HL-60 (cell line): ENCODE results near the gene OXLD1.

Experiments used
- REST ChIP-seq: IDR thresholded peaks from 2 replicates; pipeline ENCODE4 v1.6.1; 2012; ENCODE audit warnings: low read depth; ENCODE audit not compliant: insufficient replicate concordance
- TF ChIP-seq, protein P1 (sequence below): IDR thresholded peaks from one replicate; pipeline ENCODE4 v1.5.1; 2011; ENCODE audit warnings: low read length, control low read depth, inconsistent platforms; ENCODE audit not compliant: insufficient read depth

GRCh38 chr17:81684442-81684911, 18.1 kb upstream of the OXLD1 start:
- TF ChIP-seq REST = no peak
- TF ChIP-seq, protein P1, sequence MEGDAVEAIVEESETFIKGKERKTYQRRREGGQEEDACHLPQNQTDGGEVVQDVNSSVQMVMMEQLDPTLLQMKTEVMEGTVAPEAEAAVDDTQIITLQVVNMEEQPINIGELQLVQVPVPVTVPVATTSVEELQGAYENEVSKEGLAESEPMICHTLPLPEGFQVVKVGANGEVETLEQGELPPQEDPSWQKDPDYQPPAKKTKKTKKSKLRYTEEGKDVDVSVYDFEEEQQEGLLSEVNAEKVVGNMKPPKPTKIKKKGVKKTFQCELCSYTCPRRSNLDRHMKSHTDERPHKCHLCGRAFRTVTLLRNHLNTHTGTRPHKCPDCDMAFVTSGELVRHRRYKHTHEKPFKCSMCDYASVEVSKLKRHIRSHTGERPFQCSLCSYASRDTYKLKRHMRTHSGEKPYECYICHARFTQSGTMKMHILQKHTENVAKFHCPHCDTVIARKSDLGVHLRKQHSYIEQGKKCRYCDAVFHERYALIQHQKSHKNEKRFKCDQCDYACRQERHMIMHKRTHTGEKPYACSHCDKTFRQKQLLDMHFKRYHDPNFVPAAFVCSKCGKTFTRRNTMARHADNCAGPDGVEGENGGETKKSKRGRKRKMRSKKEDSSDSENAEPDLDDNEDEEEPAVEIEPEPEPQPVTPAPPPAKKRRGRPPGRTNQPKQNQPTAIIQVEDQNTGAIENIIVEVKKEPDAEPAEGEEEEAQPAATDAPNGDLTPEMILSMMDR = no peak
